CD14-positive monocyte (primary cell): ENCODE measurements around the gene MSI1. TPM values are rescaled to one million over a fixed set of nuclear protein-coding genes. Genes with fewer than 3 reads are reported as not detected.

Experiments used
- DNase-seq, 3 donors: peaks; one replicate each; pipeline ENCODE4 v3.0.0-alpha.2; 2011 to 2022
- H2AFZ ChIP-seq: 2 replicates; pipeline ENCODE4 v1.6.0; 2012; ENCODE audit warnings: mild to moderate bottlenecking, low read depth, low read length, inconsistent platforms; ENCODE audit not compliant: insufficient read depth, poor library complexity, severe bottlenecking
- H3K27ac ChIP-seq, 2 donors: 1 replicate in 1 of 2; 2 replicates in 1 of 2; pipeline ENCODE4 v1.5.1; 2012 to 2013; ENCODE audit warnings: low read length in 2 of 2, control low read depth in 1 of 2, inconsistent platforms in 1 of 2, low read depth in 1 of 2, mild to moderate bottlenecking in 1 of 2
- H3K27me3 ChIP-seq, 2 donors: one replicate each; pipeline versions ENCODE4 v1.6.0 to v1.6.1; 2011 to 2013; ENCODE audit warnings: low read length in 2 of 2; ENCODE audit not compliant: control insufficient read depth in 2 of 2, insufficient read depth in 2 of 2
- H3K36me3 ChIP-seq, 2 donors: replicated peaks in 1 of 2; 1 replicate in 1 of 2; 2 replicates in 1 of 2; pipeline versions ENCODE4 v1.5.1 to v1.6.1; 2012 to 2013; ENCODE audit warnings: low read length in 2 of 2, control low read depth in 1 of 2, inconsistent platforms in 1 of 2, mild to moderate bottlenecking in 1 of 2; ENCODE audit not compliant: insufficient read depth in 2 of 2, control insufficient read depth in 1 of 2
- H3K4me1 ChIP-seq, 2 donors: 1 replicate in 1 of 2; 2 replicates in 1 of 2; pipeline versions ENCODE4 v1.5.1 to v1.6.1; 2012 to 2013; ENCODE audit warnings: low read length in 2 of 2, control low read depth in 1 of 2, inconsistent platforms in 1 of 2, mild to moderate bottlenecking in 1 of 2, moderate library complexity in 1 of 2; ENCODE audit not compliant: insufficient read depth in 2 of 2, control insufficient read depth in 1 of 2
- H3K4me2 ChIP-seq: replicated peaks from 2 replicates; pipeline ENCODE3; 2012; ENCODE audit warnings: low read length, moderate library complexity, mild to moderate bottlenecking; ENCODE audit not compliant: poor library complexity, severe bottlenecking; ENCODE audit errors: extremely low read depth
- H3K4me3 ChIP-seq, 3 experiments: fragments of 200-600 bp in 1 of 3; sonication (generic) in 1 of 3; replicated peaks in 1 of 3; 1 replicate in 2 of 3; 2 replicates in 1 of 3; pipeline ENCODE4 v1.5.1; 2011 to 2013; ENCODE audit warnings: low read length in 3 of 3, mild to moderate bottlenecking in 3 of 3, control low read depth in 2 of 3, low read depth in 2 of 3, inconsistent platforms in 1 of 3, moderate library complexity in 1 of 3
- H3K79me2 ChIP-seq: 2 replicates; pipeline ENCODE4 v1.6.0; 2012; ENCODE audit warnings: mild to moderate bottlenecking, control low read depth, inconsistent platforms, low read length, moderate library complexity; ENCODE audit not compliant: insufficient read depth
- H3K9ac ChIP-seq: 2 replicates; pipeline ENCODE4 v1.6.0; 2017; ENCODE audit warnings: low read length, mild to moderate bottlenecking; ENCODE audit not compliant: insufficient read depth, poor library complexity, severe bottlenecking
- H3K9me3 ChIP-seq, 2 donors: replicated peaks in 1 of 2; 1 replicate in 1 of 2; 2 replicates in 1 of 2; pipeline versions ENCODE4 v1.5.1 to v1.6.1; 2012 to 2013; ENCODE audit warnings: low read length in 2 of 2, control low read depth in 1 of 2; ENCODE audit not compliant: control insufficient read depth in 1 of 2, insufficient read depth in 1 of 2
- H4K20me1 ChIP-seq: 2 replicates; pipeline ENCODE4 v1.6.0; 2012; ENCODE audit warnings: mild to moderate bottlenecking, low read length, control low read depth, moderate library complexity; ENCODE audit not compliant: insufficient read depth
- H3K27ac Mint-ChIP-seq, 7 donors: one replicate each; pipeline ENCODE4 v1.8.0; 2020; ENCODE audit warnings: mild to moderate bottlenecking in 7 of 7, mixed read lengths in 7 of 7, moderate library complexity in 6 of 7, inconsistent platforms in 2 of 7
- H3K27me3 Mint-ChIP-seq, 3 donors: one replicate each; pipeline ENCODE4 v1.8.0; 2021 to 2022; ENCODE audit warnings: low read depth in 3 of 3, mild to moderate bottlenecking in 3 of 3, mixed read lengths in 3 of 3, moderate library complexity in 3 of 3, inconsistent platforms in 1 of 3
- H3K36me3 Mint-ChIP-seq, 2 donors: one replicate each; pipeline ENCODE4 v1.8.0; 2020; ENCODE audit warnings: mixed read lengths in 2 of 2, inconsistent platforms in 1 of 2, mild to moderate bottlenecking in 1 of 2
- H3K4me1 Mint-ChIP-seq: one replicate; pipeline ENCODE4 v1.8.0; 2020; ENCODE audit warnings: mild to moderate bottlenecking, mixed read lengths
- H3K4me3 Mint-ChIP-seq, 2 donors: one replicate each; pipeline ENCODE4 v1.8.0; 2020; ENCODE audit warnings: mild to moderate bottlenecking in 2 of 2, mixed read lengths in 2 of 2, moderate library complexity in 1 of 2
- H3K9me3 Mint-ChIP-seq, 7 donors: one replicate each; pipeline ENCODE4 v1.8.0; 2020 to 2022; ENCODE audit warnings: mixed read lengths in 7 of 7, mild to moderate bottlenecking in 6 of 7, moderate library complexity in 6 of 7, inconsistent platforms in 2 of 7
- CTCF ChIP-seq: fragments of 200-600 bp; IDR thresholded peaks from one replicate; pipeline ENCODE4 v1.8.0; 2022; ENCODE audit warnings: antibody characterized with exemption, mild to moderate bottlenecking
- WGBS: methylation state at CpG from one replicate; pipeline ENCODE4 v1.1.5; 2013; ENCODE audit warnings: missing lambda C conversion rate; ENCODE audit not compliant: insufficient coverage; 5-methylcytosine and 5-hydroxymethylcytosine counted together
- intact Hi-C, 2 donors: fragments of 100-400 bp; cut with micrococcal nuclease; formaldehyde crosslinking; loops; one replicate each; pipeline versions ENCODE4 v1.15.0 to v1.15.1; 2023
- polyA plus RNA-seq, 3 donors: library from polyadenylated mRNA; depleted of rRNA in 1 of 3; unstranded in 2 of 3; stranded (reverse) in 1 of 3; fragments of 300-500 nt in 2 of 3; fragments of >200 nt in 1 of 3; fragmentation: Illumina TruSeq in 2 of 3; gene quantifications; 1 replicate in 2 of 3; 2 replicates in 1 of 3; pipeline ENCODE4 v1.2.3, GENCODE V29; 2012 to 2021

MSI1 gene
- polyA plus RNA-seq, 3 donors, result not detected

GRCh38 chr12:120328228-120328627 lies 40.7 kb downstream of the MSI1 start:
- intact Hi-C loops, result no loop called here
- Histone ChIP-seq H3K27me3 (no peaks in the 10 kb centered on the region), H3K27ac (no peak overlapping the region), H3K4me2 (no peak overlapping the region), H3K36me3 (no peaks in the 10 kb centered on the region), H4K20me1 (no peaks in the 10 kb centered on the region), H2AFZ (no peak overlapping the region), H3K9me3 (no peaks in the 10 kb centered on the region), H3K9ac (no peak overlapping the region), H3K79me2 (no peaks in the 10 kb centered on the region), H3K4me1 (peaks cover 6% of the 10 kb centered on the region in 2 donors), H3K4me3 (no peak overlapping the region)
- TF ChIP-seq CTCF, result no peak
- H3K9me3 Mint-ChIP-seq, result no peaks in the 10 kb centered on the region
- no peak for DNase-seq
- 93% methylated on average over 3 of the region's 4 CpGs for WGBS
- peaks cover 7% of the 10 kb centered on the region for H3K4me1 Mint-ChIP-seq
- no peak overlapping the region for H3K27ac Mint-ChIP-seq
- H3K36me3 Mint-ChIP-seq, result no peaks in the 10 kb centered on the region
- H3K27me3 Mint-ChIP-seq, result peaks cover 4 to 10% (median 7%) of the 10 kb centered on the region in 3 donors
- H3K4me3 Mint-ChIP-seq, result no peak overlapping the region

- H3K27me3 ChIP-seq, result no peaks in the 10 kb centered on the region
- Mint-ChIP-seq H3K27me3 (peaks cover 4 to 11% (median 7%) of the 10 kb centered on the region in 3 donors), H3K4me1 (peaks cover 7% of the 10 kb centered on the region), H3K27ac (peak within 1 kb of the TSS in 1 of 7 donors; percentile 24), H3K36me3 (no peaks in the 10 kb centered on the region), H3K9me3 (no peaks in the 10 kb centered on the region), H3K4me3 (no peak within 1 kb of the TSS)
- H3K4me3 ChIP-seq, result no peak within 1 kb of the TSS
- intact Hi-C loops, result no loop called here
- DNase-seq, result no peak
- no peaks in the 10 kb centered on the region for H3K36me3 ChIP-seq
- H3K27ac ChIP-seq, result no peak within 1 kb of the TSS
- H2AFZ ChIP-seq, result no peak within 1 kb of the TSS
- peaks cover 6% of the 10 kb centered on the region in 2 donors for H3K4me1 ChIP-seq
- H3K9me3 ChIP-seq, result no peaks in the 10 kb centered on the region
- H3K79me2 ChIP-seq, result no peaks in the 10 kb centered on the region
- no peaks in the 10 kb centered on the region for H4K20me1 ChIP-seq
- no peak for TF ChIP-seq CTCF
- 98% methylated on average over 4 of the region's 5 CpGs for WGBS
- H3K9ac ChIP-seq, result no peak within 1 kb of the TSS
- no peak within 1 kb of the TSS for H3K4me2 ChIP-seq
Observed at GRCh38 chr12:120327593-120327992, 41.4 kb downstream of the MSI1 start, which contains the start of gene PLA2G1B. Gene PLA2G1B (minus strand): TSS chr12:120327779. CDS start chr12:120327753, 26 bp downstream.
